Lower lobe of right lung (tissue), 2 donors: ENCODE measurements around the gene EXTL2. TPM values are rescaled to one million over a fixed set of nuclear protein-coding genes. Genes with fewer than 3 reads are reported as not detected.

Source experiments
- ATAC-seq, 2 donors: fragments of 200-7000 bp; cut with Tn5 transposase; one replicate each; pipeline ENCODE4 v1.9.1; 2020 to 2022; ENCODE audit warnings: mild to moderate bottlenecking in 2 of 2, moderate library complexity in 2 of 2
- DNase-seq: peaks from one replicate; pipeline ENCODE4 v3.0.0-alpha.2; 2020
- H3K27ac ChIP-seq: fragments of 200-600 bp; one replicate; pipeline ENCODE4 v1.8.0; 2022
- H3K27me3 ChIP-seq: fragments of 200-600 bp; one replicate; pipeline ENCODE4 v1.8.0; 2022; ENCODE audit warnings: low read depth
- H3K36me3 ChIP-seq: fragments of 200-600 bp; one replicate; pipeline ENCODE4 v1.8.0; 2022; ENCODE audit warnings: mild to moderate bottlenecking
- H3K4me1 ChIP-seq: fragments of 200-600 bp; one replicate; pipeline ENCODE4 v1.8.0; 2022
- H3K4me3 ChIP-seq: fragments of 200-600 bp; one replicate; pipeline ENCODE4 v1.8.0; 2022; ENCODE audit warnings: mild to moderate bottlenecking
- H3K9me3 ChIP-seq: fragments of 200-600 bp; one replicate; pipeline ENCODE4 v1.8.0; 2022
- CTCF ChIP-seq: fragments of 200-600 bp; IDR thresholded peaks from one replicate; pipeline ENCODE4 v1.8.0; 2022; ENCODE audit warnings: antibody characterized with exemption, mild to moderate bottlenecking
- intact Hi-C: fragments of 100-400 bp; cut with DNase I; formaldehyde crosslinking; loops from one replicate; pipeline ENCODE4 v1.11.0; 2022
- total RNA-seq: library from RNA; stranded (reverse); fragmentation: NEBNext Ultra II Directional; extraction: Animal tissue kit (Norgen Biotek cat#: 25700); gene quantifications from one replicate; pipeline ENCODE4 v1.2.1, GENCODE V29; 2021
- donor health status: DM: no; HTN: yes; CAD: no; lungs with severe emphysema.

EXTL2 gene
- total RNA-seq, 1 donor from 2014 or later: 10.2 TPM

DNA sequence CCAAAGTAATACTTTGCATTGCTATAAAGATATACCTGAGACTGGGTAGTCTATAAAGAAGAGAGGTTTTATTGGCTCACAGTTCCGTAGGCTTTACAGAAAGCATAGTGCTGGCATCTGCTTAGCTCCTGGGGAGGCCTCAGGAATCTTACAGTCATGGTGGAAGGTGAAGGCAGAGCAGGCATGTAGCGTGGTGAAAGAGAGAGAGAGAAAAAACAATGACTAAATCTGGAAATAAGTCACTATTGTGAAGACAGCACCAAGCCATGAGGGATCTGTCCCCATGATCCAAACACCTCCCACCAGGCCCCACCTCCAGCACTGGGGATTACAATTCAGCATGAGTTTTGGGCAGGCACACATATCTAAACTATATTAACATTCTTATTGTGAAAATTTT, 31.6 kb upstream of the EXTL2 start:
- H3K27ac ChIP-seq: no peak overlapping the region
- no peaks in the 10 kb centered on the region for H3K9me3 ChIP-seq
- no peak overlapping the region for H3K4me3 ChIP-seq
- peaks cover 39% of the 10 kb centered on the region for H3K36me3 ChIP-seq
- DNase-seq: no peak
- H3K4me1 ChIP-seq: peaks cover 11% of the 10 kb centered on the region
- no peak for ATAC-seq
- H3K27me3 ChIP-seq: no peaks in the 10 kb centered on the region
- no peak for TF ChIP-seq CTCF
- intact Hi-C loops: no loop called here

DNA sequence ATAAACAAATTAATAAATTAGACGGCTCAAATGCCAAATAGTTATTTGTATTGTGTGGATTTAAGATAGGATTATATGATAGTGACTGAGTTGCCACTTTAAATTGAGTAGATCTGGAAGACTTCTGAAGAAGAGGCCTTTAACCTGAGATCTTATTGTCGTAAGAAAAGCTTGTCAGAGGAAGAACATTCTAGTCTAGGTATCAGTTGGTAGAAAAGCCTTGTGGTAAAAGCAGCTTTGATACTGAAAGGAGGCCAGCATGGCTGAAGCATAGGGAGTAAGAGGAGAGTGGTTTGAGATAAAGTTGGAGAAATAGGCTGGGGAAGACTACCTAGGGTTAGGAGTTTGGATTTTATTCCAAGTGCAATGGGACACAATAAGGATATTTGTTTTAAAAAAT, 30.3 kb upstream of the EXTL2 start:
- H3K4me3 ChIP-seq: no peak overlapping the region
- DNase-seq: no peak
- peaks cover 40% of the 10 kb centered on the region for H3K36me3 ChIP-seq
- H3K4me1 ChIP-seq: peaks cover 8% of the 10 kb centered on the region
- H3K27ac ChIP-seq: no peak overlapping the region
- intact Hi-C loops: loop anchor here (5.0 kb wide), 1 partner anchor 357 kb away; no protein-coding TSS in a partner anchor
- ATAC-seq: no peak
- TF ChIP-seq CTCF: no peak
- H3K9me3 ChIP-seq: no peaks in the 10 kb centered on the region
- no peaks in the 10 kb centered on the region for H3K27me3 ChIP-seq

- DNase-seq (no peak), ATAC-seq (no peak)
- TF ChIP-seq CTCF: no peak
- peaks cover 8% of the 10 kb centered on the region for H3K4me1 ChIP-seq
- intact Hi-C loops: loop anchor here (5.0 kb wide), 1 partner anchor 358 kb away; no protein-coding TSS in a partner anchor
- H3K27ac ChIP-seq: no peak overlapping the region
- no peaks in the 10 kb centered on the region for H3K27me3 ChIP-seq
- H3K36me3 ChIP-seq: peaks cover 46% of the 10 kb centered on the region
- no peak overlapping the region for H3K4me3 ChIP-seq
- no peaks in the 10 kb centered on the region for H3K9me3 ChIP-seq
Measured at GRCh38 chr1:100924212-100924611, 29.6 kb upstream of the EXTL2 start.

DNA sequence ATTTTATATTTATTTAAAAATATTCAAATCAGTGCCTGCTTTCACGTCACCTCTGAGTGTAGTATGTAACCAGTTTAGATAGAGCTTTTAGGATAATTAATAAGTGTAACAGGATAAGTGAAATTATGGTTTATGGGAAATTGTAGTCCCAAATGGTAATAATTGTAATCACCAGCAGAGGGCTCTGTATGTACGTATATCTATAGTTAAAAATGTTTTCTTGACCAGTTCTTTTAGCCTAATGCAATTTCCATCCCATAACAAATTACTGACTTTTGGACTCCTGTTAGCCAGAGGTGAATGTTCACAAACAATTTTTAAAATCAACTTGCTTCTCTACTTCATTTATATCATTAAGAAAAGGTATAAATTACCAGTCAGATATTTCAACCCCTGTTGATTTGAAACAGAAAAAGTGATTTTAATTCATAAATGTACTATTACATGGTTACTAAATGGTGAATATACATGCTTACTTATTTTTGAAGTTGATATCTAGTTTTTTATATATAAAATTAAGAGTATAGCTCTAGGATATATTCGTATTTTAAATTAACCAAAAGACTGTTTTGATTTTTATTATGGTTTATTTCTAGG, 26.6 kb upstream of the EXTL2 start:
- Histone ChIP-seq H3K36me3 (peaks cover 71% of the 10 kb centered on the region), H3K4me3 (no peak overlapping the region), H3K27ac (no peak overlapping the region), H3K4me1 (peaks cover 8% of the 10 kb centered on the region), H3K27me3 (no peaks in the 10 kb centered on the region), H3K9me3 (no peaks in the 10 kb centered on the region)
- ATAC-seq: peak; percentile 63 to 67
- no peak for DNase-seq
- intact Hi-C loops: loop anchor here (5.0 kb wide), 1 partner anchor 361 kb away; no protein-coding TSS in a partner anchor
- TF ChIP-seq CTCF: peak; percentile 78

- ATAC-seq (no peak), DNase-seq (no peak)
- Histone ChIP-seq H3K9me3 (no peaks in the 10 kb centered on the region), H3K27ac (no peak overlapping the region), H3K4me3 (no peak overlapping the region), H3K36me3 (peaks cover 96% of the 10 kb centered on the region), H3K27me3 (no peaks in the 10 kb centered on the region), H3K4me1 (no peaks in the 10 kb centered on the region)
- intact Hi-C loops: no loop called here
- no peak for TF ChIP-seq CTCF
Measured at GRCh38 chr1:100912019-100912418, 17.4 kb upstream of the EXTL2 start.
